Hematopoietic multipotent progenitor cell treated with erythropoietin and hydrocortisone succinate and interleukin-3 and kit ligand, for 17 days (in vitro differentiated cells): ENCODE data around the gene CREBRF.
A peak's percentile ranks its signal among the peaks of the same experiment; 100 is the strongest.
"Not testable (repeated sequence)": the region's sequence is repeated elsewhere in the genome, so short reads cannot be mapped to it uniquely, and the experiment has no call there.

Experiments used
- DNase-seq: peaks from one replicate; pipeline ENCODE4 v3.0.0-alpha.2; 2015; ENCODE audit warnings: low spot score

The CREBRF gene, protein sequence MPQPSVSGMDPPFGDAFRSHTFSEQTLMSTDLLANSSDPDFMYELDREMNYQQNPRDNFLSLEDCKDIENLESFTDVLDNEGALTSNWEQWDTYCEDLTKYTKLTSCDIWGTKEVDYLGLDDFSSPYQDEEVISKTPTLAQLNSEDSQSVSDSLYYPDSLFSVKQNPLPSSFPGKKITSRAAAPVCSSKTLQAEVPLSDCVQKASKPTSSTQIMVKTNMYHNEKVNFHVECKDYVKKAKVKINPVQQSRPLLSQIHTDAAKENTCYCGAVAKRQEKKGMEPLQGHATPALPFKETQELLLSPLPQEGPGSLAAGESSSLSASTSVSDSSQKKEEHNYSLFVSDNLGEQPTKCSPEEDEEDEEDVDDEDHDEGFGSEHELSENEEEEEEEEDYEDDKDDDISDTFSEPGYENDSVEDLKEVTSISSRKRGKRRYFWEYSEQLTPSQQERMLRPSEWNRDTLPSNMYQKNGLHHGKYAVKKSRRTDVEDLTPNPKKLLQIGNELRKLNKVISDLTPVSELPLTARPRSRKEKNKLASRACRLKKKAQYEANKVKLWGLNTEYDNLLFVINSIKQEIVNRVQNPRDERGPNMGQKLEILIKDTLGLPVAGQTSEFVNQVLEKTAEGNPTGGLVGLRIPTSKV

DNA sequence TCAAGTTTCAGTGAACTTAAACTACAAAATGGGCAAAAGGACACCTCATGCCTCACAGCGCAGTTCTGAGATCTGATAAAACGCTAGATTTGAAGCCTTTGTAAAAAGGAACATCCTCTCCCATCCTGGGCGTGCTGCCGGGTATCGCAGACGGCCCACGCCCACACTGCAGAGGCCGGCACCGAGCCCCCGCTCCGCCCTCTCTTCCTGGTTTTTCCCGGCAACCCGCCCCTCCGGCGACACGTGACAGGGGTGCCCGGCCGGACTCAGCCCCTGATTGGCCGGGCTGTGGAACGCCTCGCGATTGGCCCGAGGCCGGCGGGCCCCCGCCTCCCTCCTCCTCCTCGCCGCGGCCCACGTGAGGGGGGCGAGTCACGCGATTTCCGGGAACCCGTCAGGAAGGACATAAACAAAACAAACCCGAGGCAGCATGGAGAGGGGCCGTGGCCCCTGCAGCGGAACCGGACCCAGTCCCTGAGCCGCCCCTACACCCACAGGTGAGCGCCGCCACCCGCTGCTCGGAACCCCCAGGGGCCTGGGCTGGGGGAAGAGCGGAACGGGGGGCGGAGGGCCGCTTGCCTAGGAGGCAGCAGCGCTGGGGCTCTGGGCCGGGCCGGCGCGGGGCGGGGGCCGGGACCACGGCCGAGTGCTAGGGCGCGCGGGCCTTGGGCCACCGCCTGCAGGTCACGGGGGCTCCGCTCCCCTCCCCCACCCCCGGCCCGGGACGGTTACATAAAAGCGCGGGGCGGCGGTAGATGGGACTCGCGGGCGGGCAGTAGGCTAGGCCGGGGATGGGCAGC lies at the start of gene CREBRF:
Gene CREBRF, plus strand, starts transcription at position 370 of the 800 bp plus-strand sequence. CDS start 24,424 bp downstream, outside the sequence.
- DNase-seq: peak; percentile 97

DNA sequence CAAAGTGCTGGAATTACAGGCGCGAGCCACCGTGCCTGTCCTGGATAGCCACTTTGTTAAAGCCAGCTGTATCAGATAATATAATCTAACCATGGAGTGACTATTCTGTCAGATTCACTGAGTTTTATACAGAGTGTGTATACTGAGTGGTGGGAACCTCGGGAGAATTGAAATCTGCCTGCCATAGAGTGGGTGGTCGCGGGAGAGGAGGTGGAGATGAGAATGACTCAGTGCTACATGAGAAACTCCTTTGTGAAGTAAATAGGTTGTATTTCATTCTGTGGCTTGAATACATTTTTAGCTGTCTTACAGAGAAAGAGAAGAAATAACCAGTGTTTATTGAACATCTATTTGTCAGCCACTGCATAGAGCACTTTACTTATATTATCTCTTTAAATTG lies 46.1 kb upstream of the CREBRF start:
- no peak for DNase-seq

DNA sequence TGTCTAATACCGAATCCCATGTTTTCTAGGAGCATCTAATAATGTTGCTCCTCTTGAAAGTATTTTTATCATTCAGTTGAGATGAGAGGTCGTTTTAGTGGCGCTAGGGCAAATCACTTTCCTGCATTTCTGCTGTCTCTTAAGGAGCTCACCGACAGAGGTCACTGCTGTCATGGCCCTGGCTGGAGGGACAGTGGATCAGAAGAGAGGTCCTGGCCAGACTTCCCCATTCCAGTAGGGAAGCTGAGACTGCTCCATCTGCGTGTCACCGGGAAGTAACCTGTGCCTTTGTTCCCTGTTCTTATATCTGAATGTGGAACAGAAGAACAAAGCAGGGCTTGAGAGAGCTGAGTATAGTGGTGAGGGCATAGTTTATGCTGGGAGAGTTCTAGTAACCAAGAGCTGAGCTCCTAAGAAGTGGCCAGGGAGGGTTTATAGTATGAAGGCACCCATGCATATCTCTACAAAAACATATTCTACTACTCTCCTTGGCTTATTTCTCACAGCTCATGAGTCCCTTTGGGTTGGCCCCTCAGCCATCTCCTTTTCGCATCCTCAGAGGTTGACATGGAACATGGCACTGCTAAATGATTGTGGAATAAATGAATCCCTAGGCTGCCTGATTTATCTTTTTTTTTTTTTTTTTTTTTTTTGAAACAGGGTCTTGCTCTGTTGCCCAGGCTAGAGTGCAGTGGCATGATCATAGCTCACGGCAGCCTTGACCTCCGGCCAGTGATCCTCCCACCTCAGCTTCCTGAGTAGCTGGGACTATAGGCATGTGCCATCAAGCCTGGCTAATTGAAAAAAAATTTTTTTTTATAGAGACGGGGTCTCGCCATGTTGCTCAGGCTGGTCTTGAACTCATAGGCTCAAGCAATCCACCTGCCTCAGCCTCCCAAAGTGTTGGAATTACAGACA lies 45.3 kb upstream of the CREBRF start:
- peak; percentile 53 for DNase-seq

DNA sequence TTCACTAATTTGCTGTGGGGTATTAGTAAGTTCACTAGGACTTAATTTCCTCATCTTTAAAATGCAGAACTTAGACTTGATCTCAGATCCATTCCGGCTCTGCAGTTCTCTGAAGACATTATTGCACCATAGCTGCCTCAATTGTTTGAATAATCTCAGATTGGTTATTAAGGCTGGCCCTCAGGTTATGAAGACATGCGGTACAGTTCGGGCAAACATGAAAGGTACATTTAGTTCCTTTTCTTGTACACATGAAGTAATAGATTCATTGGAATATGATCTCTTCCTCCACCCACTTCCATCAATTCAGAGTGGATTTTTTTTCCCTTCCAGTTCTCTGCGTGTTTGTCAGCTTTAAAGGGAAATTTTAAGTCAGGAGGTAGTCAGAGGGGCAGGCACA lies 44.6 kb upstream of the CREBRF start:
- DNase-seq: no peak

DNA sequence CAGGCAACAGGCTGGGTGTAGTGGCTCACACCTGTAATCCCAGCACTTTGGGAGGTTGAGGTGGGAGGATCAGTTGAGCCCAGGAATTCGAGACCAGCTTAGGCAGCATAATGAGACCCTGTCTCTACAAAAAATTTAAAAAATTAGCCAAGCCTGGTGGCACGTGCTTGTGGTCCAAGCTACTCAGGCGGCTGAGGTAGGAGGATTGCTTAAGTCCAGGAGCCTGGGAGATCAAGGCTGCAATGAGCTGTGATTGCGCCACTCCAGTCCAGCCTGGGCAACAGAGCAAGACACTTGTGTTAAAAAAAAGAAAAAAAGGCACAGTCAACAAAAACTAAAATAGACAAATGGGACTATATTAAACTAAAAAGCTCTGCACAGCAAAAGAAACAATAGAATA lies 43.3 kb upstream of the CREBRF start:
- no peak for DNase-seq

DNA sequence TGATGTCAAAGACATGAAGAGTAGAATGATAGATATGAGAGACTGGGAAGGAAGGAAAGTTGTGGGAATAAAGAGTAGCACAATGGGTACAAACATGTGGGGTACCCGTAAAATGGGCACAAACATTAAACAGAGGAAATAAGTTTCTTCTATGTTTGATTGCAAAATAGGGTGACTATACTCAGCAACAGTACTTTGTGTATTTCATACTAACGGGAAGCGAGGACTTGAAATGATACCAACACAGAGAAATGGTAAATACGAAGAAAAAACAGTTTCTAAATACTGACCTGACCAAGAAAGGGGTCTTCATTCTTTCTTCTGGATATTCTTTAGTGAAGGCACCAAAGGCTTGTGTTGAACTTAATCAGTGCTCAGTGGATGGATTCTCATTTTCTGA lies 41.5 kb upstream of the CREBRF start:
- no peak for DNase-seq

DNA sequence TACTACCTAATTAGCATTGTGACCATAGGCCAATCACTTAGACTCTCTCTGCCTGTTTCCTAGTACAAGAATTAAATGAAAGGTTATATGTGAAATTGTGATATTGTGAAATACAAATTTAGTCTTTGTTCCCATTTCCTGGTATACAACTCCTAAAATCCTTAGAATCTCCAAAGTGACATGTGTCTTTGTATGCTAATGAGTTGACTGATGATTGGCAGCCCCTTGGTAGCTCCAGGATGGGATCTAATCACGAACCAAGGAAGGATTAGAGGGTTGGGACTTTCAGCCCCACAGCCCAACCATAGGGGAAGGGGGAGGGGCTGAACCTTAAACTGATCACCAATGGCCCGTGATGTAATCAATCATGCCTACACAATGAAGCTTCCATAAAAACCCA lies 41.0 kb upstream of the CREBRF start:
- DNase-seq: no peak

DNA sequence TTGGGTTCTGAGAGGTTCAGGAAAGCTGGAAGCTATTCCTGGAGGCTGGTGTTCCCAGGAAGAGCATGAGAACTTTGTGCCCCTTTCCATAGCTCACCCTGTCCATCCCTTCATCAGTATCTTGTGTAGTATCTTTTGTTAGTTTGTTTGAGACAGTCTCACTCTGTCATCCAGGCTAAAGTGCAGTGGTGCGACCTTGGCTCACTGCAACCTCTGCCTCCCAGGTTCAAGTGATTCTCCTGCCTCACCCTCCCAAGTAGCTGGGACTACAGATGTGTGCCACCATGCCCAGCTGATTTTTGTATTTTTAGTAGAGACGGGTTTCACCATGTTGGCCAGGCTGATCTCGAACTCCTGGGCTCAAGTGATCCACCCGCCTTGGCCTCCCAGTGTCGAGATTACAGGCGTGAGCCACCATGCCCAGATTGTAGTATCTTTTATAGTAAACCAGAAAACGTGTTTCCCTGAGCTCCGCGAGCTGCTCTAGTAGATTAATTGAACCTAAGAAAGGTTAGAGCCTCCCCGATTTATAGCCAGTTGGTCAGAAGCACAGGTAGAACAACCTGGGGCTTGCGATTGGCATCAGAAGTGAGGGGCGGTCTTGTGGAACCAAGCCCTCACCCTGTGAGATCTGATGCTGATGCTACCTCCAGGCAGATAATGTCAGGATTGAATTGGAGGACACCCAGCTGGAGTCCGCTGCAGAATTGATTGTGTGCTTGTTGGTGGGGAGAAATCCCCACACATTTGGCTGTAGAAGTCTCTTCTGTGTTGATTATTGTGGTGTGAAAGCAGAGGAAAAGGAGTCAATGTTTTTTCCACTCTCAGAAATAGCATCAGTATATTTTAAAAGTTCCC lies 40.3 kb upstream of the CREBRF start:
- DNase-seq: no peak

DNA sequence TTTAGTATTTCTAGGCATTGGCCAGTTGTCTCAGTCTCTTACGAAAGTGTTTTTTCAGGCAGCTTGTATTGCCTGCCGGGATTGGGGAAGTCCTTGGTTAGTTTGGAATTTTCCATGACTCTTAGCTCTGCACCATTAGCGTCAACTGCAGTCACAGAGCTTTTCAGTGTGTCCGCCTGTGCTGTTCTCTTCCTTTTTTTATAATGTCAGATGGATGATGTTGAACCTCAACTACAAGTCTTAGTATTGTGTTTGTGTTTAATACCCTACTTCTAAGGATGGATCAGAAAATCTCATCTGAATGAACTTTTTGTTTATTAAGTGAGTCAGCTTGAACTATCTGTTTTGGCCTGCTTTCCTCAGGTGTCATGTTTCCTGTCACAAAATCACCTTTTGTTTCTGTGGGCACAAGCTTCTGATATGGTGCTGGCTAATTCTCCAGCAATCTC lies 39.5 kb upstream of the CREBRF start:
- DNase-seq: no peak

DNA sequence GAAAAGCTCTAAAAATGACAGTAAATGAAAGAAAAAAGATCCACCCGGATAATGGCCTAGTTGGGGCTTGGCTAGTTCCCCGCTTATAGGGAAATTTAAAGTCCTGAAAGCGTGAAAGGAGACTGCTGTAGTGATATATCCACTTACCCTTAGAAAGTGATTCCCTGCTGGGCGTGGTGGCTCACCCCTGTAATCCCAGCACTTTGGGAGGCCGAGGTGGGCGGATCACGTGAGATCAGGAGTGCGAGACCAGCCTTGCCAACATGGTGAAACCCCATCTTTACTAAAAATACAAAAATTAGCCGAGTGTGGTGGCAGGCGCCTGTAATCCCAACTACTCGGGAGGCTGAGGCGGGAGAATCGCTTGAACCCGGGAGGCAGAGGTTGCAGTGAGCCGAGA lies 39.1 kb upstream of the CREBRF start:
- not testable (repeated sequence) for DNase-seq

DNA sequence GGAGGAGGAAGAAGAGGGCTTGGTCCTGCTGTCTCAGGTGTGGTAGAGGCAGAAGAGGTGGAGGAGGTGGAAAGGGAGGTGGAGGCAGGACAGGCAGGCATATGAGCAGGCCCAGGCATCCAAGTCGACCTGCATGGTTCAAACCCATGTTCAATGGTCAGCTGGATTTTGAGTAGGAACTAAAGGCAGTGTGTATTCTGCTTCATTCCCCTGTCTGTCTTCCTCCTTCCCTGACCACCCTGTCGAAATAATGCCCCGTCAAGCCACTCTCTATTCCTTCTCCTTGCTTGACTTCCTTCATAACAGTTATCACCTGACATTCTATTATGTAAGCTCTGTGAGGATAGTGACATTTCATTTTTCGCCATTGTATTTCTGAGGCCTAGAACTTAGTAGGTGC lies 37.8 kb upstream of the CREBRF start:
- DNase-seq: no peak

DNA sequence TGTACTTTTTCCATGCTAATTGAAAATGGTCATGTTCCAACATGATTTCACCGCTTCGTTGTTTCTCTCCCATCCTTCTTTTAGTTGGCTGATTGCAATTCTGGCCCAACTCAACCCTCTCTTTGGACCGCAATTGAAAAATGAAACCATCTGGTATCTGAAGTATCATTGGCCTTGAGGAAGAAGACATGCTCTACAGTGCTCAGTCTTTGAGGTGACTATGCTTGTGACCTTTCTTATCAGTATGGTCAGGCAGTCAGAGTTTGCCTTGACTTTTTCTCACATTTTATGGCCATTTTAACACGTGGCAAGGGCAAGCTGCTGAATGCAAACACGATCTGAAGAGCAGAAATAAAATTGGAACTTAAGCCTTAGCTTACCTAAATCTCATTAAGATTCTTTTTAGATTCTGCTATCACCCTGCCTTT lies 36.0 kb upstream of the CREBRF start:
- DNase-seq: no peak

DNA sequence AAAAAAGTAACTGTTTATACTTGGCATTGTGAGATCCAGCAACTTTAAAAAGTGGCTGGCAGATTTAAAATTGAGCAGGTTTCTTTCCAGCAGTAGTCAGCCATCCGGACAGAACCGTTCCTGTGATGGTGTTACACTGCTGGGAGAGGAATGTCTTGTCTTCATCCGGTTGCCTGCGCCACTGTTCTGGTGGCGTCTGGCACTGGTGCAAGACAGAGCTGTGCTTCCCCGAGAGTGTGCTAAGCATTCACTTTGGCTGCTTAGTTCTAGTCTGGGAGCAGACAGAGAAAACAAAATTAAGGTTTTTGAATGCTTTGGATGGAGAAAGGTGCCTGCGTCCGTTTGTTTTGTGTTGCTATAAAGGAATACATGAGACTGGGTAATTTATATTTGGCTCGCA lies 35.5 kb upstream of the CREBRF start:
- no peak for DNase-seq

DNA sequence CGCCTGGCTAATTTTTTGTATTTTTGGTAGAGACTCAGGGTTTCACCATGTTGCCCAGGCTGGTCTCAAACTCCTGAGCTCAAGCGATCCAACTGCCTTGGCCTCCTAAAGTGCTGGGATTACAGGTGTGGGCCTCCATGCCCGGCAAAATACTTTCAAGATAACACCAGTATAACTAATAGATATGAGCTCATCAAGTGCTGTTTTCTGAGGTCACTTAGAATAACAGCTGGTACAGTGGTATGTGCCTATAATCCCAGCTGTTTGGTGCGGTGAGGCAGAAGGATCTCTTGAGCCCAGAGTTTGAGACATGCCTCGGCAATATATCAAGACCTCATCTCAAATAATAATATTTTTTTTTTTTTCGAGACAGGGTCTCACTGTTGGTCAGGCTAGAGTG lies 30.5 kb upstream of the CREBRF start:
- DNase-seq: no peak

DNA sequence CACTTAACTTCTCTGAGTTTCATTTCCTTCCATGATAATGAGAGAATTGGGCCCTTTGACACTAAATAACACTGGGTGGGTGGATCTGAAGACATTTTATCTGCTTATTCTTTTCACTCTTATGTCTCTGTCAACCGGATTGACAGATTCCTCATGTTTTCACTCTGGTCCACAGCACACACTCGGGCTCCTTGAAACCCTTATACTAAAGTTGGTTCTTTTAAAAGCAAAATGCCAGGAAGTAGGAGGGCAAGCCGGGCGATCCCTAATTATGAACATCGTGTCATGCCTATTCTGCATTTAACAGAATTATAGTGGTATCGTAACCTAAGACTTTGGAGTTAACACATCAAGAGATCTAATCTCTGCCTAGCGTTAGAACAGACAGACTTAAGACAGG lies 28.2 kb upstream of the CREBRF start:
- DNase-seq: no peak

DNA sequence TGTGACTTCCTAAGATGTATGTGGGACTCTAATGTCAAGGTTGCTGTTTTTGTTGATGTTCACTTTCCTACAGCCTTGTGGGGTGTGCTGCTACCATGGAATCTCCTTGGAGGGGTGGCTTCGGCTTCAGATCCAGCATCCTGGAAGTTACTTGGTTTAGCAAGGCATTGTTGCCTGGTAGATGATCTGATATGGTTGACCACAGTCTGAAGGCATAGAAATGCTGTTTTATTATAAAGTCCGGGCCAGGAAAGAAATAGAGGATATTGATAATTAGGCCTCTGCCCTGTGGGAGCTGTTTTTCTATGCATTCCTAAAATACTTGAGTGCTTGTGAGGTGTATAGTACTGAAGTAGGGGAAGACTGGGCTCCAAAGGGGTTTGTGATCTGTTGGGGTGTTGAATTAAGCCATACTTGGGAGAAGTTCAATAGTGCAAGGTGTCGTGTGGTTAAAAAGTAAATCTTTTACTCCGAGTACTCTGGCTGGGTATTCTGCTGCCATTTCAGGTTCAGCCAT lies 27.3 kb upstream of the CREBRF start:
- DNase-seq: no peak

DNA sequence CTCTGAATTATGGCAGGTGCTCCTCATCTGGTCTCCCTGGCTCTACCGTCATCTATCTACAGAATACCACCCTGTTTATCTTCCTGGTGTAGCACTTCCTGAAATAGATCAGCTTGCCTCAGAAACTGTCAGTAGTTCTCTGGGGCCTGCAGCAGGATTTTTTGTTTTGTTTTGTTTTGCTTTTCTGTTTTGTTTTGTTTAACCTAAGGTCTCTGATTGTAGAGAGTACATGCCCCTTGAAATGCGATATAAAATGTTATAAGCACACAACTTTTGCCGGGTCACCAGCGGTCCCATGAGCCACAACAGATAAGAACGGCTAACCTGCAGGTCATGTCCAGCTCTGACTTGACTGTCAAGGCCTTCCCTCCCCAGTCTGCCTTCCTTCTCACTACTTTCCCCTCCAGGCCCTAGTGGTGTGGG lies 26.6 kb upstream of the CREBRF start:
- DNase-seq: peak; percentile 64

DNA sequence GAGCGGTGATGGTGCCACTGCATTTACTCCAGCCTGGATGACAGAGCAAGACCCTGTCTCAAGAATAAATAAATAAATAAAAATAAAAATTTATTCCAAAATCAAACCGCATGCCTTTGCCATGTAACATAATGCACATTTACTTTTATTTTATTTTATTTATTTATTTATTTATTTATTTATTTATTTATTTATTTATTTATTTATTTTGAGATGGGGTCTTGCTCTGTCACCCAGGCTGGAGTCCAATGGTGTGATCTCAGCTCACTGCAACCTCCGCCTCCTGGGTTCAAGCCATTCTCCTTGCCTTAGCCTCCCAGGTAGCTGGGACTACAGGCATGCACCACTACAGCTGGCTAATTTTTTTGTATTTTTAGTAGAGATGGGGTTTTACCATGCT lies 24.1 kb upstream of the CREBRF start:
- DNase-seq: not testable (repeated sequence)

DNA sequence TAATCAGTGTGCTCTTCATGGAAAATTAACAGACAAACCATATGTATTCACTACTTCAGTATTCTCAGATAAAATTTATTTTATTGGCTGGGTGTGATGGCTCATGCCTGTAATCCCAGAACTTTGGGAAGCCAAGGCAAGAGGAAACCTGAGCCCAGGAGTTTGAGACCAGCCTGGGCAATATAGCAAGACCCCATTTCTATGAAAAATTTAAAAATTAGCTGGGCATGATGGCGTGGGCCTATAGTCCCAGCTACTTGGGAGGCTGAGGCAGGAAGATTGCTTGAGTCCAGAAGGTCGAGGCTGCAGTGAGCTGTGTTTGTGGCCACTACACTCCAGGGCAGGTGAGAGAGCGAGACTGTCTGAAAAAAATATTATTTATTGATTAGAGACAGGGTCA lies 23.4 kb upstream of the CREBRF start:
- DNase-seq: no peak

DNA sequence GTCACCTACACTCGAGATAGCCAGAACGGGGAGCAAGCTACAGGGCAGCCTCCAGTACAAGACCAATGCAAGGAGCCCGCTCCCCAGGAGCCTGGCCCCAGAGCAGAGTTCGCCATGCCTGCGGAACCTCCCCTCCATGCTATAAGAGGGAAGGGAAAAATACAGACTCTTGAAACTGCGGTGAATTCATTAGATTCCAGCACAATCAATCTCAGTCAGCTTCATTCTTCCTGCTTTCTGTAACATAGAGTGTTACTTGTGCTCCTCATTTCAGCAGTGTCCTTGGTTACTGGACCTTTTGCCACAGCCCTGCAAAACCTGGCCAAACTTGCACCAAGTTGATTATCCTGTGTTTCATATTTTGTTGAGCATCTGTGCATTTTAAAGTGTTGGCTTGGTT lies 22.2 kb upstream of the CREBRF start:
- no peak for DNase-seq
